ENCODE results near the gene CFAP20DC.

CFAP20DC gene

DNA sequence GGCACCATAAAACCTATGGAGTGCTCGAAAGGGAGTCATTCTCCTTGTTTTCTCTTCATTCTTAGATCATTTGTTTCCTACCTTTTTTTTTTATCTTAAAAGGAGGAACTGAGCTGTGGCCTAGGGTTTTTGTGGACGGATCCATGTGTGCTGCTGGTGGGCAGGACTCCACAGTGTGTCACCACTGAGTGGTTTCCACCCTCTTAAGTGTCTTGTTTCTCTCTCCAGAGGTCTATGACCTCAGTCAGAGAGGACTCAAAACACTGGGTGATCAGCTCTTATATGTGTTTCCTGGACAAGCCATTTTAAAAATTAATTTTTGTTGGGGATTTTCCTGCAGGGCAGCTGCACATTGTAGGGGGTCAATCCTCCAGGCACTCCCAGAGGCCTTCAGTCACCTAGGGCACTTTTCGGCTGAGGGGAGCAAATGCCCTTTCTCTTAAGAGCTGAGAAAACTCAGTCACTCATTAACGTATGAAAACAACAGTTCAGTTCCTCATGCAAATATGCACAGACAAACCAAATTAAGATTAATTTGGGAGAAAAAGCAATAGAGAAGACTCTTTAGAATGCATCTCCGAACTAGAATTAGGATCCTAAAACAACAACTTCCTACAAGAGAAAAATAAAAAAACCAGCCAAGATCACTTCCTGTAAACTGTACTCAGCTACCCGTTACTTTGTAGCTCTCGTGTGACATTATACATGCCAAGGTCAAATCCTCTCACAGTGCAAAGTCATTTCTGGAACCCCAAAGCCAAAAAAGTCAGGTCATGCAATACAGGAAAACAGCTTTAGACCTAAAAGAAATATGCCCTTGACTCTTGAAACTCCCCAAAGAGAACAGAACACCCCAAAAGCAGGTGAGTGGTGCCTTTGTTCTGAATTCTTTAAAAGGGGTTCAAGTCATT lies 355.6 kb downstream of the CFAP20DC start:
- no peak for DNase-seq (ENCODE audit: low spot score)

DNA sequence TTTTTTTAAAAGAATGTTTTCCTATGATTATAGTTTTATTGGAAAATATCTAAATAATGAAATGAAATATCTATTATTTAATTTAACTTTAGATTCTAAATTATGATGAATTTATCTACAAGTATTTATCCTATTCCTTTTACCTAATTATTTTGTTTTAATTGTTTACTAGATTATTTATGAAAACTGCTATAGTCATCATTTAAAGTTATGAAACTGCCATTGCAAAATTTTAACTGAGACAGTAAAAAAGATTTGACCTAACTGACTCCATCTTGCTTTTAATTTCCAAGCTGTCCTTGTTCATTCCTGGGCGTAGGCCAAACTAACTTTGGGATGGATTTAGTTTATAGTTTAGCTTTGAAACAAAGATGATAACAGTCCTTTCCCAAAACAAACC lies 357.3 kb downstream of the CFAP20DC start:
- DNase-seq (ENCODE audit: low spot score), result no peak

Data from hepatic stellate cell (primary cell).